SK-MEL-5 (cell line): ENCODE measurements around the gene PLCD1. TPM values are rescaled to one million over a fixed set of nuclear protein-coding genes. Genes with fewer than 3 reads are reported as not detected.
"Not testable (repeated sequence)": the region's sequence is repeated elsewhere in the genome, so short reads cannot be mapped to it uniquely, and the experiment has no call there.

ENCODE experiments used
- DNase-seq: peaks from one replicate; pipeline ENCODE4 v3.0.0-alpha.2; 2016; ENCODE audit warnings: low read depth, low spot score
- in situ Hi-C: cut with HindIII; loops from 2 replicates; pipeline ENCODE4 v1.10.0; 2016; ENCODE audit warnings: low sequenced_read_pairs, high pct_unique_total_duplicates, low pct_unique_long_range_greater_than_20kb
- total RNA-seq: library from RNA; depleted of rRNA; stranded (reverse); fragments of >200 nt; shearing (Covaris generic); gene quantifications from 2 replicates; pipeline ENCODE4 v1.2.3, GENCODE V29; 2014

Gene PLCD1
- total RNA-seq, 1 experiment from 2014 or later, result 7.0 TPM

- DNase-seq, result no peak
- in situ Hi-C loops, result no loop called here
These were observed 48.1 kb downstream of the PLCD1 start for GRCh38 chr3:37981348-37981664.

GRCh38 chr3:37980462-37981347 lies 48.7 kb downstream of the PLCD1 start:
- in situ Hi-C loops, result no loop called here
- DNase-seq, result no peak

- in situ Hi-C loops, result no loop called here
- DNase-seq, result no peak
These were observed 49.6 kb downstream of the PLCD1 start for GRCh38 chr3:37979541-37980461.

GRCh38 chr3:37974121-37975083 lies 55.0 kb downstream of the PLCD1 start:
- peak; percentile 87 for DNase-seq
- in situ Hi-C loops, result no loop called here

- no peak for DNase-seq
- in situ Hi-C loops, result no loop called here
These were observed 56.0 kb downstream of the PLCD1 start for GRCh38 chr3:37973246-37974054.

- DNase-seq, in situ Hi-C loops: not testable (repeated sequence)
These were observed 57.4 kb downstream of the PLCD1 start for GRCh38 chr3:37972056-37972455.

GRCh38 chr3:37971467-37971866 lies 58.0 kb downstream of the PLCD1 start:
- in situ Hi-C loops, result no loop called here
- DNase-seq, result no peak

- in situ Hi-C loops, result no loop called here
These were observed 58.6 kb downstream of the PLCD1 start for GRCh38 chr3:37970802-37971201.

GRCh38 chr3:37969596-37970100 lies 59.8 kb downstream of the PLCD1 start:
- in situ Hi-C loops, result no loop called here
- DNase-seq, result no peak

More at GRCh38 chr3:37970802-37971201, 58.6 kb downstream of the PLCD1 start:
- DNase-seq, result no peak

- DNase-seq, result no peak
- in situ Hi-C loops, result no loop called here
These were observed 60.4 kb downstream of the PLCD1 start for GRCh38 chr3:37968813-37969595.

- DNase-seq, result no peak
- in situ Hi-C loops, result no loop called here
These were observed 61.2 kb downstream of the PLCD1 start for GRCh38 chr3:37968199-37968598.

- DNase-seq, result peak; percentile 81
- in situ Hi-C loops, result no loop called here
These were observed 62.1 kb downstream of the PLCD1 start for GRCh38 chr3:37967260-37967881.

GRCh38 chr3:37964716-37965115 lies 64.7 kb downstream of the PLCD1 start:
- no peak for DNase-seq
- in situ Hi-C loops, result no loop called here

- no peak for DNase-seq
- in situ Hi-C loops, result no loop called here
These were observed 65.3 kb downstream of the PLCD1 start for GRCh38 chr3:37964146-37964545.

GRCh38 chr3:37963635-37964034 lies 65.8 kb downstream of the PLCD1 start:
- in situ Hi-C loops, result no loop called here
- DNase-seq, result no peak
